Trophoblast cell (in vitro differentiated cells and primary cell): ENCODE results near the gene RBFOX2.
A peak's percentile ranks its signal among the peaks of the same experiment; 100 is the strongest.
"Not testable (repeated sequence)": the region's sequence is repeated elsewhere in the genome, so short reads cannot be mapped to it uniquely, and the experiment has no call there.

Source experiments
- DNase-seq, 2 donors: peaks; one replicate each; pipeline ENCODE4 v3.0.0-alpha.2; 2016
- H2AFZ ChIP-seq: 2 replicates; pipeline ENCODE4 v1.6.1; 2013; ENCODE audit warnings: low read length, moderate library complexity, mild to moderate bottlenecking; ENCODE audit not compliant: insufficient read depth, poor library complexity
- H2AK5ac ChIP-seq: 2 replicates; pipeline ENCODE4 v1.6.1; 2013; ENCODE audit warnings: mild to moderate bottlenecking, low read length
- H2BK120ac ChIP-seq: 2 replicates; pipeline ENCODE4 v1.6.1; 2013; ENCODE audit warnings: low read length, mild to moderate bottlenecking, moderate library complexity; ENCODE audit not compliant: insufficient read depth, poor library complexity
- H2BK12ac ChIP-seq: 2 replicates; pipeline ENCODE4 v1.6.1; 2013; ENCODE audit warnings: mild to moderate bottlenecking, low read length, moderate library complexity
- H2BK5ac ChIP-seq: 2 replicates; pipeline ENCODE4 v1.6.1; 2013; ENCODE audit warnings: low read length, low read depth, moderate library complexity, mild to moderate bottlenecking; ENCODE audit not compliant: poor library complexity
- H3K14ac ChIP-seq: 2 replicates; pipeline ENCODE4 v1.6.1; 2013; ENCODE audit warnings: mild to moderate bottlenecking, low read length
- H3K18ac ChIP-seq: 2 replicates; pipeline ENCODE4 v1.6.1; 2013; ENCODE audit warnings: mild to moderate bottlenecking, low read length
- H3K23ac ChIP-seq: 2 replicates; pipeline ENCODE4 v1.6.1; 2013; ENCODE audit warnings: low read length
- H3K27ac ChIP-seq: 2 replicates; pipeline ENCODE4 v1.5.1; 2013; ENCODE audit warnings: low read depth, mild to moderate bottlenecking, inconsistent platforms, low read length, moderate library complexity
- H3K27me3 ChIP-seq: 2 replicates; pipeline ENCODE4 v1.6.1; 2013; ENCODE audit warnings: inconsistent platforms, mild to moderate bottlenecking, low read length, moderate library complexity; ENCODE audit not compliant: insufficient read depth
- H3K36me3 ChIP-seq, 2 experiments: 1 replicate in 1 of 2; 2 replicates in 1 of 2; pipeline ENCODE4 v1.6.1; 2013; ENCODE audit warnings: low read length in 2 of 2, mild to moderate bottlenecking in 2 of 2, moderate library complexity in 1 of 2; ENCODE audit not compliant: insufficient read depth in 2 of 2, control insufficient read depth in 1 of 2
- H3K4ac ChIP-seq: 2 replicates; pipeline ENCODE4 v1.6.1; 2013; ENCODE audit warnings: low read depth, mild to moderate bottlenecking, low read length, moderate library complexity
- H3K4me1 ChIP-seq, 2 experiments: 1 replicate in 1 of 2; 2 replicates in 1 of 2; pipeline ENCODE4 v1.6.1; 2013; ENCODE audit warnings: low read length in 2 of 2, mild to moderate bottlenecking in 2 of 2, moderate library complexity in 1 of 2; ENCODE audit not compliant: insufficient read depth in 2 of 2, control insufficient read depth in 1 of 2
- H3K4me2 ChIP-seq: 2 replicates; pipeline ENCODE4 v1.6.1; 2013; ENCODE audit warnings: inconsistent platforms, mild to moderate bottlenecking, low read length, moderate library complexity
- H3K4me3 ChIP-seq: 2 replicates; pipeline ENCODE4 v1.5.1; 2013; ENCODE audit warnings: mild to moderate bottlenecking, low read depth, low read length, inconsistent platforms
- H3K79me1 ChIP-seq: one replicate; pipeline ENCODE4 v1.6.1; 2013; ENCODE audit warnings: low read length
- H3K79me2 ChIP-seq: 2 replicates; pipeline ENCODE4 v1.6.1; 2013; ENCODE audit warnings: low read length, mild to moderate bottlenecking; ENCODE audit not compliant: control insufficient read depth, insufficient read depth, poor library complexity
- H3K9ac ChIP-seq: 2 replicates; pipeline ENCODE4 v1.6.1; 2013; ENCODE audit warnings: mild to moderate bottlenecking, low read length
- H3K9me3 ChIP-seq: 2 replicates; pipeline ENCODE4 v1.6.1; 2013; ENCODE audit warnings: low read depth, mild to moderate bottlenecking, control low read depth, inconsistent platforms, low read length; ENCODE audit not compliant: insufficient read depth
- H4K12ac ChIP-seq: 2 replicates; pipeline ENCODE4 v1.6.1; 2013; ENCODE audit warnings: low read depth, mild to moderate bottlenecking, low read length, moderate library complexity
- H4K8ac ChIP-seq: 2 replicates; pipeline ENCODE4 v1.6.1; 2013; ENCODE audit warnings: low read depth, mild to moderate bottlenecking, low read length, moderate library complexity
- H4K91ac ChIP-seq: one replicate; pipeline ENCODE4 v1.6.1; 2013; ENCODE audit warnings: low read depth, mild to moderate bottlenecking, low read length, moderate library complexity
- WGBS: extraction: QIAGEN DNeasy Blood & Tissue Kit; methylation state at CpG from one replicate; pipeline ENCODE4 v1.1.7; 2013; ENCODE audit warnings: missing lambda C conversion rate; ENCODE audit not compliant: insufficient read length, insufficient coverage; ENCODE audit errors: extremely low coverage; 5-methylcytosine and 5-hydroxymethylcytosine counted together

The RBFOX2 gene

GRCh38 chr22:35801301-35801700 is 227.3 kb downstream of the RBFOX2 start:
- DNase-seq, H3K36me3 ChIP-seq, H3K4me2 ChIP-seq, H3K79me2 ChIP-seq, H4K8ac ChIP-seq, H2BK12ac ChIP-seq, H2AFZ ChIP-seq, H2AK5ac ChIP-seq, H4K91ac ChIP-seq, H3K14ac ChIP-seq, H3K79me1 ChIP-seq, H3K4me1 ChIP-seq, H3K18ac ChIP-seq, H4K12ac ChIP-seq, H3K27me3 ChIP-seq, H3K27ac ChIP-seq, H2BK5ac ChIP-seq, H3K23ac ChIP-seq, H2BK120ac ChIP-seq, H3K9ac ChIP-seq, H3K4ac ChIP-seq, H3K4me3 ChIP-seq, H3K9me3 ChIP-seq: not testable (repeated sequence)
- WGBS = no CpG with 5 or more reads among the region's 3 CpGs

DNA sequence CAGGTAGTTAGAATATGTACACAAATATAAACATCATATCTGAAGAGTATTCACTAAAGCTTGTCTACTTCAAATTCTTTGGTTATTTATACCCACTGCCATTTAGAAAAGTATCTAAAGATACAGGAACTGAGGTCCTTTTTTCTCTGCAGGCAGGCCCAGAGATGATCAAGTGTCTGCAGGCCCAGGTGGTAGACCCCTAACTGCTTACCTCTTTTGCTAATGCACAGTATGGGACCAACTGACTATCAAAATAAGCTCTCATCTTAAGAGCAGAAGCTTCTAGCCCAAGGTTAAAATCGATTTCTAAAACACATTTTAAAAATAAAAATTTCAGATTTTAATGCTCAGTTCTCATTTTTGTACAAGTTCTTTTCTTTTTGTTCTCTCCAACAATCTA is 229.5 kb downstream of the RBFOX2 start:
- H2BK5ac ChIP-seq = no peak overlapping the region
- H2AFZ ChIP-seq = no peak overlapping the region

GRCh38 chr22:35797411-35797810 is 231.2 kb downstream of the RBFOX2 start:
- H3K27ac ChIP-seq = no peak overlapping the region
- no peak overlapping the region for H3K18ac ChIP-seq
- H4K91ac ChIP-seq = no peak overlapping the region
- DNase-seq = no peak
- H3K4ac ChIP-seq = peak overlapping the region; percentile 55
- H2AK5ac ChIP-seq = no peak overlapping the region
- no peak overlapping the region for H3K9ac ChIP-seq
- H3K4me3 ChIP-seq = no peak overlapping the region
- H2BK12ac ChIP-seq = no peak overlapping the region
- no peak overlapping the region for H2BK120ac ChIP-seq
- no peak overlapping the region for H3K23ac ChIP-seq
- H3K27me3 ChIP-seq = no peaks in the 10 kb centered on the region
- no peak overlapping the region for H4K12ac ChIP-seq
- no peaks in the 10 kb centered on the region for H3K9me3 ChIP-seq
- no peak overlapping the region for H2AFZ ChIP-seq
- H3K4me2 ChIP-seq = no peak overlapping the region
- H3K79me2 ChIP-seq = no peaks in the 10 kb centered on the region
- no peak overlapping the region for H3K14ac ChIP-seq
- WGBS = no CpG with 5 or more reads among the region's 4 CpGs
- H2BK5ac ChIP-seq = no peak overlapping the region
- H4K8ac ChIP-seq = no peak overlapping the region
- no peaks in the 10 kb centered on the region for H3K79me1 ChIP-seq
- peaks cover 0 to 1% of the 10 kb centered on the region in 2 experiments for H3K36me3 ChIP-seq
- peaks cover 0 to 2% of the 10 kb centered on the region in 2 experiments for H3K4me1 ChIP-seq

More for the DNA sequence above, 229.5 kb downstream of the RBFOX2 start:
- Histone ChIP-seq H3K18ac (no peak overlapping the region), H3K4me3 (no peak overlapping the region), H2AK5ac (no peak overlapping the region), H2BK120ac (no peak overlapping the region), H3K9ac (no peak overlapping the region), H3K36me3 (peaks cover 0 to 1% of the 10 kb centered on the region in 2 experiments), H3K4me2 (no peak overlapping the region), H3K9me3 (no peaks in the 10 kb centered on the region), H3K23ac (no peak overlapping the region), H3K27ac (no peak overlapping the region), H3K4me1 (no peaks in the 10 kb centered on the region), H3K79me1 (no peaks in the 10 kb centered on the region), H3K14ac (no peak overlapping the region), H4K12ac (no peak overlapping the region), H2BK12ac (no peak overlapping the region), H3K4ac (no peak overlapping the region), H3K27me3 (no peaks in the 10 kb centered on the region), H4K91ac (no peak overlapping the region), H3K79me2 (no peaks in the 10 kb centered on the region), H4K8ac (no peak overlapping the region)
- no peak for DNase-seq
- no CpG with 5 or more reads among the region's 1 CpG for WGBS

- H3K23ac ChIP-seq = no peak overlapping the region
- no peaks in the 10 kb centered on the region for H3K79me1 ChIP-seq
- no peak for DNase-seq
- no peak overlapping the region for H3K4me2 ChIP-seq
- H3K18ac ChIP-seq = no peak overlapping the region
- no peak overlapping the region for H4K91ac ChIP-seq
- peaks cover 0 to 1% of the 10 kb centered on the region in 2 experiments for H3K36me3 ChIP-seq
- no peak overlapping the region for H3K4me3 ChIP-seq
- H4K12ac ChIP-seq = no peak overlapping the region
- H2BK12ac ChIP-seq = no peak overlapping the region
- H3K79me2 ChIP-seq = no peaks in the 10 kb centered on the region
- WGBS = no CpG with 5 or more reads among the region's 1 CpG
- H3K27ac ChIP-seq = no peak overlapping the region
- H3K4ac ChIP-seq = no peak overlapping the region
- H3K9me3 ChIP-seq = no peaks in the 10 kb centered on the region
- no peak overlapping the region for H2AFZ ChIP-seq
- no peak overlapping the region for H4K8ac ChIP-seq
- no peak overlapping the region for H3K9ac ChIP-seq
- H2BK120ac ChIP-seq = no peak overlapping the region
- H3K27me3 ChIP-seq = no peaks in the 10 kb centered on the region
- no peak overlapping the region for H3K14ac ChIP-seq
- no peak overlapping the region for H2AK5ac ChIP-seq
- peaks cover 0 to 2% of the 10 kb centered on the region in 2 experiments for H3K4me1 ChIP-seq
- H2BK5ac ChIP-seq = no peak overlapping the region
Observed at GRCh38 chr22:35795476-35795875, 233.1 kb downstream of the RBFOX2 start.
